ENCODE results near the gene PASK. TPM values are rescaled to one million over a fixed set of nuclear protein-coding genes. Genes with fewer than 3 reads are reported as not detected.

Gene PASK
- total and polyA plus RNA-seq, 4 experiments from 2014 or later = 38.2 to 309 (median 170) TPM

DNA sequence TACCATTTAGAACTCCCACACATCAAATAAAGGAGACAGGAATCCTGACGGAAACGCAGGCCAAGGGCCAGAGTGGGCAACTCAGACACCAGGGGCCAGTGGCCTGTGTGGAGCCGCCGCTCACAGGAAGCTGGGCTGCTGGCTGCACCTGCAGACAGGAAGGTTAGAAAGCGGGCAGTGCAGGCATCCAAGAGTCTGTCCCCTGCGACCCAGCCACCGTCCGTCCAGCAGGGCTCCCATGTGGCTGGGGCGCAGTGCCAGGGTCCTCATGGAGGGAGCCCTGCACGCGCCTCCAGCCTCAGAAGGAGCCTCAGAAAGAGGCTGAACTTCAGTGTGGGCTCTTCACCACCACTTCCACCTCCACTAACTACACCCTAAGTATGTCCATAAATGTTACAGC, 36.7 kb upstream of the PASK start:
- intact Hi-C loops (cut with micrococcal nuclease) = no loop called here
- Histone ChIP-seq H3K4me1 (ENCODE audit: insufficient read depth, low read length) (no peaks in the 10 kb centered on the region), H3K4me3 (ENCODE audit: low read length in 2 of 2) (no peak overlapping the region), H3K9me3 (ENCODE audit: control insufficient read depth in 1 of 2, low read length in 2 of 2) (no peaks in the 10 kb centered on the region), H3K36me3 (ENCODE audit: insufficient read depth, low read length) (peaks cover 10% of the 10 kb centered on the region), H3K27me3 (ENCODE audit: insufficient read depth, low read length) (no peaks in the 10 kb centered on the region), H3K27ac (ENCODE audit: low read depth, low read length) (no peak overlapping the region)
- Mint-ChIP-seq H3K27ac (peak overlapping the region in 1 of 7 donors; percentile 4), H3K9me3 (no peaks in the 10 kb centered on the region), H3K4me3 (no peak overlapping the region), H3K4me1 (no peaks in the 10 kb centered on the region), H3K36me3 (peaks cover 16 to 19% of the 10 kb centered on the region in 2 donors), H3K27me3 (no peaks in the 10 kb centered on the region)
- ChIA-PET POLR2A (ENCODE audit: partially characterized antibody) (interaction anchor here (0.9 kb wide), 1 partner anchor 98 kb away, joined by 4 read pairs; no protein-coding TSS in a partner anchor), CTCF (ENCODE audit: partially characterized antibody) (no interaction called here)
- DNase-seq = no peak

DNA sequence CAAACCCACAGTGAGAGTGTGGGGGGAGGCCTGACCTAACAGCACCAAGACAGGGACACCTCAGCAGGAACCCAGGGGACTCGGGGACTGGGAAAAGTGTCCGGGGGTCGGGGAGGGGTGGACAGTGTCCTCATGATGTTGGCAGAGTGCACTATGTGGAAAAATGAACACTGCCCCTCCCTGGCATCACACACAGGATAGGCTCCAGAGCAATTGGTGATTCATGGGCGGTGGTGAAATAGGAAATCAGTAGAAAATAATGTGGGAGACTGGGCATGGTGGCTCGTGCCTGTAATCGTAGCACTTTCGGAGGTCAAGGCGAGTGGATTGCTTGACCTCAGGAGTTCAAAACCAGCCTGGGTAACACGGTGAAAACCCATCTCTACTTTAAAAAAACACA, 35.6 kb upstream of the PASK start:
- DNase-seq = no peak
- intact Hi-C loops (cut with micrococcal nuclease) = no loop called here
- H3K4me3 Mint-ChIP-seq = no peak overlapping the region
- H3K36me3 Mint-ChIP-seq = peaks cover 19 to 21% of the 10 kb centered on the region in 2 donors
- Histone ChIP-seq H3K4me3 (ENCODE audit: low read length in 2 of 2) (no peak overlapping the region), H3K36me3 (ENCODE audit: insufficient read depth, low read length) (peaks cover 10% of the 10 kb centered on the region), H3K27me3 (ENCODE audit: insufficient read depth, low read length) (no peaks in the 10 kb centered on the region), H3K9me3 (ENCODE audit: control insufficient read depth in 1 of 2, low read length in 2 of 2) (no peaks in the 10 kb centered on the region), H3K4me1 (ENCODE audit: insufficient read depth, low read length) (no peaks in the 10 kb centered on the region), H3K27ac (ENCODE audit: low read depth, low read length) (no peak overlapping the region)
- H3K27ac Mint-ChIP-seq = peak overlapping the region in 1 of 7 donors; percentile 4
- no peaks in the 10 kb centered on the region for H3K27me3 Mint-ChIP-seq
- ChIA-PET CTCF (ENCODE audit: partially characterized antibody) (no interaction called here), POLR2A (ENCODE audit: partially characterized antibody) (no interaction called here)
- H3K9me3 Mint-ChIP-seq = no peaks in the 10 kb centered on the region
- no peaks in the 10 kb centered on the region for H3K4me1 Mint-ChIP-seq

DNA sequence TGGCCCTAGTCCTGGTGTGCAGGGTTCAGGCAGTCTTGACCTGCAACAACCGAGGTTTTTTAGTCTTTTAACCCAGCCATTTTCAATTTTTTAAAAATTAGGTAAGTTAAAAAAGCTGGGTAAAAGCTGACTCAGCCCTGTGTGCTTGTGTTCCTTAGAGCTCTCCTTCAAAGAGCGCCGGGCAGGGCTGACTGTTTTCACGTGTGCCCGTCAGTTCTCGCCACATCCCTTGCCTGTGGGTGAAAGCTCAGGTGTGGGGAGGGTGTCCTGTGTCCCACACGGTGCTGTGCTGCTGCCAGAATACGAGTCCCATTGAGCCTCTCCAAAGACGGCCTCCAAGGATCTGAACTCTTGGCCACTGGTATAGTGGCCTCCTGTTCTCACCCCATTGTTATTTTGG, 33.9 kb upstream of the PASK start:
- H3K4me1 Mint-ChIP-seq = no peaks in the 10 kb centered on the region
- no peaks in the 10 kb centered on the region for H3K9me3 ChIP-seq (ENCODE audit: control insufficient read depth in 1 of 2, low read length in 2 of 2)
- H3K36me3 ChIP-seq (ENCODE audit: insufficient read depth, low read length) = peaks cover 22% of the 10 kb centered on the region
- no peaks in the 10 kb centered on the region for H3K27me3 ChIP-seq (ENCODE audit: insufficient read depth, low read length)
- no peaks in the 10 kb centered on the region for H3K27me3 Mint-ChIP-seq
- DNase-seq = no peak
- H3K27ac ChIP-seq (ENCODE audit: low read depth, low read length) = no peak overlapping the region
- no peak overlapping the region for H3K27ac Mint-ChIP-seq
- ChIA-PET POLR2A (ENCODE audit: partially characterized antibody) (no interaction called here), CTCF (ENCODE audit: partially characterized antibody) (no interaction called here)
- H3K4me1 ChIP-seq (ENCODE audit: insufficient read depth, low read length) = no peaks in the 10 kb centered on the region
- H3K36me3 Mint-ChIP-seq = peaks cover 32 to 33% of the 10 kb centered on the region in 2 donors
- H3K9me3 Mint-ChIP-seq = no peaks in the 10 kb centered on the region
- intact Hi-C loops (cut with micrococcal nuclease) = no loop called here
- H3K4me3 Mint-ChIP-seq = no peak overlapping the region
- H3K4me3 ChIP-seq (ENCODE audit: low read length in 2 of 2) = no peak overlapping the region

DNA sequence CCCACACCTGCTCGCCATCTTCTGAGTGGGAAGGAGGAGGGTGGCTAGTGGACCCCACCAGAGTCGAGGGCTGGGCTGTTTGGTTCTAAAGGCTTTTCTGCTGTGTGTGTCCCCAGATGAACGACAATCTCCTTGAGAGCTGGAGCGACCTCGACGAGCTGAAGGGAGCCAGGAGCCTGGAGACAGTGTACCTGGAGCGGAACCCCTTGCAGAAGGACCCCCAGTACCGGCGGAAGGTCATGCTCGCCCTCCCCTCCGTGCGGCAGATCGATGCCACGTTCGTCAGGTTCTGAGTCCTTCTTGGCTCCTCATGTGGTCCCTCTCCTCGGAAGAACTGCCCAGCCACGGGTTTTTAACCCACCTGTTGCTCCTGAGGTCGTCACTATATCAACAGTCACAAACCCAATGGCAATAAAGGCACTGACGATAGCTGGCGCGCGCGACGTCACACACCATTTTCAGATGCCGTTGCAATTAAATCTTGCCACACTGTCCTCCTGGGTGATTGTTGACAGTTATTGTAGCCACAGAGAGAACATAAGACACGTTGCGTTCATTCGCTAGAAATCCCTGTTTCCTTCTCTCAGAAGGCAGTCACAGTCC, 33.4 kb upstream of the PASK start:
- Mint-ChIP-seq H3K4me3 (no peak overlapping the region), H3K9me3 (no peaks in the 10 kb centered on the region), H3K27ac (peak overlapping the region in 1 of 7 donors; percentile 35), H3K36me3 (peaks cover 35 to 36% of the 10 kb centered on the region in 2 donors), H3K4me1 (no peaks in the 10 kb centered on the region), H3K27me3 (no peaks in the 10 kb centered on the region)
- H3K27me3 ChIP-seq (ENCODE audit: insufficient read depth, low read length) = no peaks in the 10 kb centered on the region
- no peak for DNase-seq
- H3K27ac ChIP-seq (ENCODE audit: low read depth, low read length) = no peak overlapping the region
- intact Hi-C loops (cut with micrococcal nuclease) = no loop called here
- CTCF ChIA-PET (ENCODE audit: partially characterized antibody) = no interaction called here
- H3K4me1 ChIP-seq (ENCODE audit: insufficient read depth, low read length) = no peaks in the 10 kb centered on the region
- no peak overlapping the region for H3K4me3 ChIP-seq (ENCODE audit: low read length in 2 of 2)
- peaks cover 22% of the 10 kb centered on the region for H3K36me3 ChIP-seq (ENCODE audit: insufficient read depth, low read length)
- no peaks in the 10 kb centered on the region for H3K9me3 ChIP-seq (ENCODE audit: control insufficient read depth in 1 of 2, low read length in 2 of 2)
- POLR2A ChIA-PET (ENCODE audit: partially characterized antibody) = no interaction called here

DNA sequence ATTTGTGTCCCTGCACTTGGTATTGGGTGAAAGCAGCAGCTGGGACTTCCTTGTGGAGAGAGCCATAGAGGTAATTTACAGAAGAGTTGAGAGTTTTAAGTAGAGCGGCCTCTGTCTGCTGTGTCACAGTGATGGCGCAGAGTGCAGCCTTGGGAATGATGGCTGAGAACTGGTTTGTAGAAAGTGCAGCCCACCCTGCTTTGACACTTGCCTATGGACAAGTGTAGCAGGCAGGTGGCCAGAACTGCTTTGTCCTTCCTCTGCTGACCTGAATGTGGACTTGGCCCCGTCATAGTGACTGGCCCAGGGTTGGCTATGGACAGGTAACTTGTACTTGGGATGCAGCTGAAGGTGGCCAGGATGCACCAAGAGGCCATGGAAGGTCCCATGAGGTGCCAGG, 32.9 kb upstream of the PASK start:
- H3K27me3 Mint-ChIP-seq = no peaks in the 10 kb centered on the region
- intact Hi-C loops (cut with micrococcal nuclease) = no loop called here

DNA sequence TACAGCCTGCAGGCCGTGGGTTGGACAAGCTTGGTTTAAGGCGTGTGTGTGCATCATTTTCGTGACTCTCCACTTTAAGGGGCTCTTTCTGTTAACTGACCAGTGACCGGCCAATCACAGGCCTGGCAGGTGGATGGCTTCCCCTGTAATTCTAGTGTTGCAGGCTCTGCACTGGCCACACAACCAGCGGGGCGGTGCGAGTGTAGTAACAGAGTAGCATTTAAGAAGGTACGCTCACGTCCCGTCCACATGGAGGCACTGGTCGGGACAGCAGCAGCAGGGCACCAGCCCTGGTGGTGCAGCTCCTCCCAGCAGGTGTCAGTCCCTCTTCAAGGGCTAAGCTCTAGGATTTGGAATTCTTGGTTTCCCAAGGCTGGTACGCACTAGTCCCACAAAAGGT, 31.2 kb upstream of the PASK start:
- H3K27me3 Mint-ChIP-seq = no peaks in the 10 kb centered on the region
- intact Hi-C loops (cut with micrococcal nuclease) = no loop called here
- H3K27ac ChIP-seq (ENCODE audit: low read depth, low read length) = no peak overlapping the region
- no peak for DNase-seq
- H3K4me1 ChIP-seq (ENCODE audit: insufficient read depth, low read length) = no peaks in the 10 kb centered on the region
- no peaks in the 10 kb centered on the region for H3K4me1 Mint-ChIP-seq
- no peaks in the 10 kb centered on the region for H3K9me3 ChIP-seq (ENCODE audit: control insufficient read depth in 1 of 2, low read length in 2 of 2)
- no peaks in the 10 kb centered on the region for H3K9me3 Mint-ChIP-seq
- no peak overlapping the region for H3K4me3 ChIP-seq (ENCODE audit: low read length in 2 of 2)
- H3K27me3 ChIP-seq (ENCODE audit: insufficient read depth, low read length) = no peaks in the 10 kb centered on the region
- H3K36me3 Mint-ChIP-seq = peaks cover 35 to 41% of the 10 kb centered on the region in 2 donors
- no peak overlapping the region for H3K27ac Mint-ChIP-seq
- POLR2A ChIA-PET (ENCODE audit: partially characterized antibody) = interaction anchor here (2.3 kb wide), 1 partner anchor 9 kb away, joined by 5 read pairs; the partner anchor contains the start of gene ANO7
- peaks cover 26% of the 10 kb centered on the region for H3K36me3 ChIP-seq (ENCODE audit: insufficient read depth, low read length)
- no peak overlapping the region for H3K4me3 Mint-ChIP-seq
- CTCF ChIA-PET (ENCODE audit: partially characterized antibody) = interaction anchor here (0.6 to 2.0 kb wide), 2 partner anchors 102 to 266 kb away, joined by 3 to 5 read pairs; no protein-coding TSS in a partner anchor

More for the DNA sequence above, 32.9 kb upstream of the PASK start:
- Mint-ChIP-seq H3K27ac (no peak overlapping the region), H3K4me3 (no peak overlapping the region), H3K36me3 (peaks cover 35 to 36% of the 10 kb centered on the region in 2 donors), H3K4me1 (no peaks in the 10 kb centered on the region), H3K9me3 (no peaks in the 10 kb centered on the region)
- no peak overlapping the region for H3K4me3 ChIP-seq (ENCODE audit: low read length in 2 of 2)
- no peak for DNase-seq
- peaks cover 22% of the 10 kb centered on the region for H3K36me3 ChIP-seq (ENCODE audit: insufficient read depth, low read length)
- no peaks in the 10 kb centered on the region for H3K9me3 ChIP-seq (ENCODE audit: control insufficient read depth in 1 of 2, low read length in 2 of 2)
- ChIA-PET CTCF (ENCODE audit: partially characterized antibody) (no interaction called here), POLR2A (ENCODE audit: partially characterized antibody) (no interaction called here)
- no peak overlapping the region for H3K27ac ChIP-seq (ENCODE audit: low read depth, low read length)
- H3K4me1 ChIP-seq (ENCODE audit: insufficient read depth, low read length) = no peaks in the 10 kb centered on the region
- no peaks in the 10 kb centered on the region for H3K27me3 ChIP-seq (ENCODE audit: insufficient read depth, low read length)

DNA sequence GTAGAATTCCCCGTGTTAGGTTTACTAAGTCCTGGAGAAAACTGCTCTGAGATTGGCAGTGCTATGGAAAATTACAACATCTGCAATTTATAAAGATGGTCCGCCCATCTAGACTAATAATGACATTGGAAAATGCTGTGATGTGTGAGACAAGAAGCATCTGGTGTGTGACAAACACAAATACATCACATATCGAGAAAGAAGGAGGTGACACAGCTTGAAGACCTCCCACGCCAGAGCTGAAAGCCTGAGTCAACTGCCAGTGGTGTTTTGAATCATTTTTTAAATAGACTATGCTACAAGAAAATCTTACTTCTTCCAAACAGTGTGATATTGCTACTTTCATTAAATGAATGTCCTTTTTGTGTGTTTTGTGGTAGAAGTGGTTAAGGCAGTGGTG, 30.6 kb upstream of the PASK start:
- H3K27ac ChIP-seq (ENCODE audit: low read depth, low read length) = no peak overlapping the region
- intact Hi-C loops (cut with micrococcal nuclease) = no loop called here
- CTCF ChIA-PET (ENCODE audit: partially characterized antibody) = interaction anchor here (0.6 to 2.0 kb wide), 2 partner anchors 102 to 265 kb away, joined by 3 to 5 read pairs; no protein-coding TSS in a partner anchor
- H3K4me3 Mint-ChIP-seq = no peak overlapping the region
- no peaks in the 10 kb centered on the region for H3K4me1 ChIP-seq (ENCODE audit: insufficient read depth, low read length)
- no peak overlapping the region for H3K4me3 ChIP-seq (ENCODE audit: low read length in 2 of 2)
- no peaks in the 10 kb centered on the region for H3K9me3 ChIP-seq (ENCODE audit: control insufficient read depth in 1 of 2, low read length in 2 of 2)
- POLR2A ChIA-PET (ENCODE audit: partially characterized antibody) = interaction anchor here (2.3 kb wide), 1 partner anchor 9 kb away, joined by 5 read pairs; the partner anchor contains the start of gene ANO7
- H3K9me3 Mint-ChIP-seq = no peaks in the 10 kb centered on the region
- no peak for DNase-seq
- H3K4me1 Mint-ChIP-seq = no peaks in the 10 kb centered on the region
- no peaks in the 10 kb centered on the region for H3K27me3 Mint-ChIP-seq
- H3K36me3 ChIP-seq (ENCODE audit: insufficient read depth, low read length) = peaks cover 32% of the 10 kb centered on the region
- H3K27me3 ChIP-seq (ENCODE audit: insufficient read depth, low read length) = no peaks in the 10 kb centered on the region
- H3K27ac Mint-ChIP-seq = no peak overlapping the region
- peaks cover 41 to 47% of the 10 kb centered on the region in 2 donors for H3K36me3 Mint-ChIP-seq

Data from CD4-positive, alpha-beta memory T cell (primary cell).